Measurements from ENCODE around the gene ACP5.

GRCh38 chr19:11550265-11550664 is 27.2 kb downstream of the ACP5 start:
- TF ChIP-seq POLR2A (IDR thresholded peaks at IDR 0.05; ENCODE audit: low read depth, low read length) = no peak
- TF ChIP-seq POLR2AphosphoS5 (IDR thresholded peaks at IDR 0.05; ENCODE audit: low read depth, low read length) = no peak
- no peak for TF ChIP-seq TAF1 (IDR thresholded peaks at IDR 0.05; ENCODE audit: borderline replicate concordance, low read depth, low read length)

Measured in GM12892 (cell line).